Smooth muscle cell of the pulmonary artery (primary cell): ENCODE data around the gene COL23A1. TPM values are rescaled to one million over a fixed set of nuclear protein-coding genes. Genes with fewer than 3 reads are reported as not detected.

Experiments used
- total RNA-seq: library from RNA; depleted of rRNA; stranded (reverse); fragments of >200 nt; gene quantifications from 2 replicates; pipeline ENCODE4 v1.2.3, GENCODE V29; 2014

COL23A1 gene
- total RNA-seq = 0.10 and 0.13 TPM in 2 replicates

GRCh38 chr5:178590141-178590923 lies at the start of gene COL23A1:
COL23A1 (minus strand) TSS chr5:178590393.

DNA sequence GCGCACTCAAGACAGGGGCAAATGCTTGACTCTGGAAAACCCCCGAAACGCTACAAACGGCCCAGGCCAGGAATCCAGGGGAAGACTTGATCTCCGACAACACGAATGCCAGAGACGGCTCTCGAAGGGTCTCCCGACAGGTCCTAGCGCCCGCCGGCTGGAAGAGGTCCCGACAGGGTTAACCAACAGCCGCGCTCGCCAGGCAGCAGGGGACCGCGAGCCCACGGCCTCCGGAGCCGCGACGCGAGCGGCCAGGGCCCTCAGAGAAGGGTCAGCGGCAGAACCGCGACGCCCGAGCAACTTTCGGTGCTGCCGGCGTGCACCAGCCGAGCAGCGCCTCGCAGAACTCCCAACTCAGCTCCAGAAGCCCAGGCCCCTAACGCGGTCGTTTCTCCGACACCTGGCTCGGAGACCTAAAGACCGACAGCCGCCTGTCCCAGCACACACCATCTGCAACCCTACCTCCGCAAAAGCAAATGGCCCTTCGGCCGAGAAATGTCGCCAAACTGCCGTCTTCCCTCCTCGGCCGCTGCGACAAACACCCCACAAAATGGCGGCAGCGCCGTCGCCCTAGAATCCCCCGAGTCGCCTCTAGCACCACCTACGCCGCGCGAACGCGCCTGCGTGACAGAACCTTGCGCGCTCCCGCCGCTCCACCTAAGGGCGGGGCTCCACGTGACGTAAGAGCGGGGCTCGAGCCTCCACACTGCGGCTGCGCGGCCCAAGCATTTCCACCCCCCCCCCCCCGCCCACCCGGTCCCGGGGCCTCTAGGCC lies 36.5 kb upstream of the COL23A1 start, which contains the start of gene CLK4:
TSS of gene CLK4 (minus strand) at position 567 of the 775 bp plus-strand sequence. CDS start 3,634 bp downstream, outside the sequence.

GRCh38 chr5:178232124-178232919 lies 357.9 kb downstream of the COL23A1 start, which contains the start of gene PHYKPL:
PHYKPL (minus strand) TSS chr5:178232802; CDS start chr5:178232550, 252 bp downstream.

DNA sequence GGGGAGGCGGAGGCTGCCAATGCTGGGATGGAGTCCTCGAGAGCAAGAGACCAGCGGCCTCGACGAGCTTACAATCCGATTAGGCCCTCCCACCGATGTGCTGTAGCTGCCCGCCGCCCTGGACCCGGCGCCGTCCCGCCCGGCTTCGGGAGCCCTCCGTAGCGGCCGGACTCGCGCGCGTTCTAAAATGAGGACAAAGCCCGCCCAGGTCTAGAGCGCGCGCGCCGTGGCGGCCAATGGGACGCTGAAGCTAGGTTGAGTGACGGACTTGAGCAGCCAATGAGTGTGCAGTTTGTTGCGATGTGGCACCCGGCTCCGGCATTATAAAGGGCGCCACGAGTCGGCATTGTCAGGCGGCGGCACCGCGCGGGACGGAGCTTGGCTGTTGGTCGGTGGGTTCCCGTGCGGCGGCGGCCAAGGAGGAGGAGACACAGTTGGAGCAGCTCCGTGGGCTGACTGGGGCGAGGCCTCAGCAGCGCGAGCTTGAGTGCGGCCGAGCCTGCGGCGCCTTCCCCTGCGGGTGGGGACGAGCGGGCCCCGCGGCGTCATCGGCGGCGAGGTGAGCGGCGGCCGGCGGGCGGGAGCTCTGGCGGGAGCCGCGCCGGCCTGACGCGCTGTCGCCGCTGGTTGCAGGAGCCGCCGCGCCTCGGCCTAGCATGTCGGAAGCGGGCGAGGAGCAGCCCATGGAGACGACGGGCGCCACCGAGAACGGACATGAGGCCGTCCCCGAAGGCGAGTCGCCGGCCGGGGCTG lies 385.8 kb downstream of the COL23A1 start, which contains the start of gene HNRNPAB:
TSS of gene HNRNPAB (plus strand) at position 352 of the 753 bp plus-strand sequence. CDS start at position 657, 305 bp downstream.

Other genes starting within 250 kb of the COL23A1 start
- 21.8 and 24.6 TPM in 2 replicates for gene CLK4, start 36.7 kb upstream of the COL23A1 start, total RNA-seq
- 3.7 and 8.1 TPM in 2 replicates for gene ZNF354A, start 140.3 kb upstream of the COL23A1 start, total RNA-seq